Muscle layer of duodenum (tissue), 2 donors: ENCODE results near the gene CACNB4.

ENCODE experiments used
- H3K27ac ChIP-seq: one replicate; pipeline ENCODE4 v1.7.0; 2013; ENCODE audit warnings: mild to moderate bottlenecking, low read length
- H3K27me3 ChIP-seq: one replicate; pipeline ENCODE4 v1.7.0; 2013; ENCODE audit warnings: low read depth, mild to moderate bottlenecking, control low read depth, low read length
- H3K36me3 ChIP-seq, 2 donors: one replicate each; pipeline ENCODE4 v1.7.0; 2013; ENCODE audit warnings: low read length in 2 of 2, control low read depth in 1 of 2, mild to moderate bottlenecking in 1 of 2; ENCODE audit not compliant: insufficient read depth in 2 of 2, control insufficient read depth in 1 of 2
- H3K4me1 ChIP-seq, 2 donors: one replicate each; pipeline ENCODE4 v1.7.0; 2013; ENCODE audit warnings: low read length in 2 of 2, mild to moderate bottlenecking in 2 of 2, control low read depth in 1 of 2, moderate library complexity in 1 of 2; ENCODE audit not compliant: insufficient read depth in 2 of 2, control insufficient read depth in 1 of 2
- H3K4me3 ChIP-seq, 2 donors: one replicate each; pipeline ENCODE4 v1.7.0; 2013; ENCODE audit warnings: low read length in 2 of 2, low read depth in 1 of 2, mild to moderate bottlenecking in 1 of 2
- H3K9me3 ChIP-seq, 2 donors: one replicate each; pipeline ENCODE4 v1.7.0; 2013; ENCODE audit warnings: low read length in 2 of 2, control low read depth in 1 of 2, mild to moderate bottlenecking in 1 of 2; ENCODE audit not compliant: control insufficient read depth in 1 of 2
- donor health status: healthy.

The CACNB4 gene

DNA sequence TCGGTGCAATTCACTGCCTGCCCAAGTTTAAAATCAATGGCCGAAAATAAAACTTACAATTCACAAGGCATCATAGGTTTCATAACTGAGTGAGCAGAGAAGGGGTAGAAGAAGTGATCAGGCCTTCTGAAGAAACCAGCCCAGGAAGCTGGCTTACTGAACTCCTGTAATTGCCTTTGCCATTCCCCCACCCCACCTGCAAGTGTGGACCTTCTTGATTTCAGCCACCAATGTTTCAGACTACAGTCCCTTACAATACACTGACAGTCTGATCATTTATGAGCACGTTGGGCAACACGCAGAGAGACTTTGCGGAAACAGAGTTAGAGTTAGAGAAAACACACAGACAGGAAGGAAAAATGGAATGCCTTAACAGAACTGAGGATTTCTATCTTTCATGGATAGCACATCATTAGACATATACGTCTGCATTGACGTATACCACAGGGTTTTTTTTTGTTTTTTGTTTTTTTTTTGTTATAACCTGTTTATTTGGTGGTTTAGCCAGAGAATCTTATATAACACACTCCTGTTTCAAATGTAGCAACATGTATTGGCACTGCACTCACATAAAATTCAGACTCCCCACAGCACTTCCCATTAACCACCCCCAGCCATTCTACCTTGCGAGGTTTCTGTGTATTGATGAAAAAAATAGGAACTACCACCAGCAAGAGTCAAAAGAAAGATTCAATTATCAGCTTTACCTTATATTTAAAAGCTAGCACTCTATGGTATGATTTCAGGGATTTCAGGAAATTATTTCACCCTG, 126.4 kb downstream of the CACNB4 start:
- Histone ChIP-seq H3K4me3 (no peak overlapping the region), H3K36me3 (no peaks in the 10 kb centered on the region), H3K9me3 (no peaks in the 10 kb centered on the region), H3K27ac (no peak overlapping the region), H3K27me3 (no peaks in the 10 kb centered on the region), H3K4me1 (no peaks in the 10 kb centered on the region)

- H3K36me3 ChIP-seq = no peaks in the 10 kb centered on the region
- H3K4me1 ChIP-seq = no peaks in the 10 kb centered on the region
- no peak overlapping the region for H3K4me3 ChIP-seq
- H3K9me3 ChIP-seq = no peaks in the 10 kb centered on the region
- H3K27ac ChIP-seq = no peak overlapping the region
- no peaks in the 10 kb centered on the region for H3K27me3 ChIP-seq
Observed at GRCh38 chr2:151971301-151972051, 127.4 kb downstream of the CACNB4 start.

GRCh38 chr2:151968770-151969470, 129.9 kb downstream of the CACNB4 start:
- no peak overlapping the region for H3K27ac ChIP-seq
- H3K27me3 ChIP-seq = no peaks in the 10 kb centered on the region
- H3K4me1 ChIP-seq = no peaks in the 10 kb centered on the region
- no peaks in the 10 kb centered on the region for H3K36me3 ChIP-seq
- H3K4me3 ChIP-seq = no peak overlapping the region
- H3K9me3 ChIP-seq = no peaks in the 10 kb centered on the region

GRCh38 chr2:151967829-151968722, 130.8 kb downstream of the CACNB4 start:
- Histone ChIP-seq H3K4me1 (no peaks in the 10 kb centered on the region), H3K9me3 (no peaks in the 10 kb centered on the region), H3K4me3 (no peak overlapping the region), H3K27me3 (no peaks in the 10 kb centered on the region), H3K36me3 (no peaks in the 10 kb centered on the region), H3K27ac (no peak overlapping the region)

DNA sequence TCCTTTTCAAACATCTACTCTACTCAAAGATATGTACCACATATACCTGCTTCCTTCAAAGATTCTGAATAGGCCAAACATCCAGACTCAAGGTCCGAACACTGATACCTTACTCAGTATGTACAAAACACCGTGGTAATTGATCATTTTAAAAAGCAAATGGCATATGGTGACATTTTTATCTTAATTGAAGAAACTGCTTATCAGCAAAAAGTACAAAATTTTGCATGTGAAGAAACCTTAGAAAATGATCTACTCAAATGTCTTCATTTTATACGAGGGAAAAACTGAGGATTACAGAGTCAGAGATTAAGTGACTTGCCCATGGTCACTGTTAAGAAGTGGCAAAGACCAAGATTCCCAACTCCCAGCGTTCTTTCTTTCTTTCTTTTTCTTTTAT, 133.0 kb downstream of the CACNB4 start:
- Histone ChIP-seq H3K4me1 (no peaks in the 10 kb centered on the region), H3K27me3 (no peaks in the 10 kb centered on the region), H3K27ac (no peak overlapping the region), H3K9me3 (no peaks in the 10 kb centered on the region), H3K4me3 (no peak overlapping the region), H3K36me3 (no peaks in the 10 kb centered on the region)

DNA sequence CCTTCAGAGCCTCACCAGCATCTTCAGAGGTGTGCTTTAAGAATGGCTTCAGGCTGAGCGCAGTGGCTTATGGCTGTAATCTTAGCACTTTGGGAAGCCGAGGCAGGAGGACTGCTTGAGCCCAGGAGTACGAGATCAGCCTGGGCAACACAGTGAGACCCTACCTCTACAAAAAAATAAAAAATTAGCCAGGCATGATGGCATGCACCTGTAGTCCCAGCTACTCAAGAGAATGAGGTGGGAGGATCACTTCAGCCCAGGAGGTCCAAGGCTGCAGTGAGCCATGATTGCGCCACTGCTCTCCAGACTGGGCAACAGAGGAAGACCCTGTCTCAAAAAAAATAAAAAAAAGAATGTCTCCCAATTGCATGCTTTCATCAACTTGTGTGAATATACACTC, 137.3 kb downstream of the CACNB4 start:
- Histone ChIP-seq H3K4me1 (no peaks in the 10 kb centered on the region), H3K27ac (no peak overlapping the region), H3K9me3 (no peaks in the 10 kb centered on the region), H3K27me3 (no peaks in the 10 kb centered on the region), H3K36me3 (no peaks in the 10 kb centered on the region), H3K4me3 (no peak overlapping the region)

GRCh38 chr2:151959238-151959637, 139.6 kb downstream of the CACNB4 start:
- H3K27me3 ChIP-seq = no peaks in the 10 kb centered on the region
- no peaks in the 10 kb centered on the region for H3K9me3 ChIP-seq
- H3K36me3 ChIP-seq = no peaks in the 10 kb centered on the region
- no peak overlapping the region for H3K4me3 ChIP-seq
- H3K4me1 ChIP-seq = no peaks in the 10 kb centered on the region
- no peak overlapping the region for H3K27ac ChIP-seq

DNA sequence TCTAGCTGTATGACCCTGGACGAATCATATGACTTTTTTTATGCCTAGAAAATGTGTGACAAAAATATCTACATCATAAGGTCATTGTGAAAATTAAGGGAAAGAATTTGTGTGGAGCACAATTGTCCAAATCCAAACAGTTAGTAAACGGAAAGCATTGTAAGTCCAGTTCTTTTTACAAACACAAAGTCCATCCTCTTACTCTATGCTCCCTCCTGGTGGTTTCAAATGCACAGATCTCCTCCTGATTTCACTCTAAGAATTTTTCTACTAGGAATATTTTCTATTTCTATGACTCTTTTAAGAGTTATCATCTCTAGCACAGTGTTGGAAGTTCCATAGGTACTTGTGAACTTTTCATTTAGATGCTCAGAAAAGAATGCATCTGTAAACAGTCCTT, 145.4 kb downstream of the CACNB4 start:
- no peak overlapping the region for H3K27ac ChIP-seq
- H3K27me3 ChIP-seq = no peaks in the 10 kb centered on the region
- no peaks in the 10 kb centered on the region for H3K36me3 ChIP-seq
- H3K4me1 ChIP-seq = no peaks in the 10 kb centered on the region
- H3K4me3 ChIP-seq = no peak overlapping the region
- H3K9me3 ChIP-seq = no peaks in the 10 kb centered on the region

- H3K4me3 ChIP-seq = no peak overlapping the region
- H3K9me3 ChIP-seq = no peaks in the 10 kb centered on the region
- no peaks in the 10 kb centered on the region for H3K36me3 ChIP-seq
- no peaks in the 10 kb centered on the region for H3K27me3 ChIP-seq
- no peak overlapping the region for H3K27ac ChIP-seq
- H3K4me1 ChIP-seq = no peaks in the 10 kb centered on the region
Observed at GRCh38 chr2:151952691-151953456, 146.0 kb downstream of the CACNB4 start.

DNA sequence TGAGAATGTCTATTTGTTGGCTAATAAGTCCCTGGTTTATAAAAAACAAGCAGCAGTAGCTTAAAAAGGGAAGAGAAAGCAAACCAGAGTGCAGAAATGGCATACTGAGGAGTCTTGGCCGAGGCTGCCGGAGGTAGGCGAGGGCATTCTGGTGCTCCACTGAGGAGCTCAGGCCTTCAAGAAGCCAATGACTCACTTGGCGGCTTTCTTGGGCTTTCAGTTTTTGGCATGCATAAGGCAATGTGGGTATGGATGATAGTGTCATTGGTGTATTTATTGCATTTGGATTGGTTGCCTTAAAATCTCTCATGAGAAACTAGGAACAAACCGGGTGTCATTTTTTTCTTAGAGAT, 151.1 kb downstream of the CACNB4 start:
- peak overlapping the region in 1 of 2 donors; percentile 27 for H3K4me3 ChIP-seq
- H3K27me3 ChIP-seq = no peaks in the 10 kb centered on the region
- no peaks in the 10 kb centered on the region for H3K36me3 ChIP-seq
- no peak overlapping the region for H3K27ac ChIP-seq
- no peaks in the 10 kb centered on the region for H3K4me1 ChIP-seq
- no peaks in the 10 kb centered on the region for H3K9me3 ChIP-seq
